Fibroblast of gingiva (primary cell): ENCODE measurements around the gene TENM4.
A peak's percentile ranks its signal among the peaks of the same experiment; 100 is the strongest.

ENCODE experiments used
- DNase-seq: peaks from one replicate; pipeline ENCODE4 v3.0.0-alpha.2; 2011; ENCODE audit warnings: low read depth

TENM4 gene

DNA sequence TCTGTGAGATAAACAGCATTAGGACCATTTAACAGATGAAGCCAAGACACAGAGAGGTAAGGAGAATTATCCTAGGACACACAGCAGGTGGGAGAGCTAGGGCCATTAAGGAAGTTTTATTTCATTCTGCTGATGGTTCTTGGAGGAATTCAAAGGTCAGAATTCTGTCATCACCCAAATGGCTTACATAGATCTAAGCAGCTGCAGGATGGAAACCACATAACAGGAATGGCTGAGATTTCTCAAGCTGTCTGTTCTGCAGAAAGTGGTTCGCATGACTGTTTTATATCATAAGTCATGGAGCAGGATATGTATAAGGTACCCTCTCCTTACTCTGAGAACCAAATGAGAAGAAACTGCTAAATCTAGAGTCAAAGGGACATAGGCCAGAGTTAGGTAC lies 702.9 kb downstream of the TENM4 start:
- DNase-seq: no peak

DNA sequence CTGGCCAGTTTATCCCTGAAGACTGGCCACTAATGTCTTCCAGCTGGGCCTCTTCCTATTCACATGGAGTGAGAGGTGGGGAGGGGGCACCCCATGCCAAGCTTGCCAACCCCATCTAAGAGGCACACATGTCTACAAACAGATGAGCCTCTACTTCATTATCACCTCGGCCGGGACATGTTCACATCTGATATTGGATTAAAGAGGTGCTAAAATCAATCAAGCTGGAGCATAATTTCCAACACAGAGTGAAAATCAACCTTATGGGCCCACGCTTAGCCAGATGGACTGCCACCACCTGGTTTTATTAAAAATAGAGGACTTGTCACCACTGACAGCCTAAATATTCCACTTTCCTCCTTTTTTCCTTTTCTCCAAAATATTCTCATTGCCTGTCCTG lies 703.5 kb downstream of the TENM4 start:
- no peak for DNase-seq

DNA sequence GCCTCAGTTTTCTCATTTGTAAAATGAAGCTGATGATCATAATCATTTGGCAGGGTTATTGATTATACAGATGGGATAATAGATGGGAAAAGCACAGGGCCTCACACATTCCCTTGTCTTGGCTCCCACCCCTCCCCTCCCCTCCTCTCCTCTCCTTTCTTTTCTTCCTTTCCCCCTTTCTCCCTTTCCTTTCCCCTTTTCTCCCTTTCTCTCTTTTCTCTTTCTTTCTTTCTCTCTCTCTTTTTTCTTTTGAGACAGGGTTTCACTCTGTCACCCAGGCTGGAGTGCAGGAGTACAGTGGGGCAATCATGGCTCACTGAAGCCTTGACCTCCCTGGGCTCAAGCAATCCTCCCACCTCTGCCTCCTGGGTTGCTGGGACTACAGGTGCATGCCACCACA lies 705.1 kb downstream of the TENM4 start:
- no peak for DNase-seq

DNA sequence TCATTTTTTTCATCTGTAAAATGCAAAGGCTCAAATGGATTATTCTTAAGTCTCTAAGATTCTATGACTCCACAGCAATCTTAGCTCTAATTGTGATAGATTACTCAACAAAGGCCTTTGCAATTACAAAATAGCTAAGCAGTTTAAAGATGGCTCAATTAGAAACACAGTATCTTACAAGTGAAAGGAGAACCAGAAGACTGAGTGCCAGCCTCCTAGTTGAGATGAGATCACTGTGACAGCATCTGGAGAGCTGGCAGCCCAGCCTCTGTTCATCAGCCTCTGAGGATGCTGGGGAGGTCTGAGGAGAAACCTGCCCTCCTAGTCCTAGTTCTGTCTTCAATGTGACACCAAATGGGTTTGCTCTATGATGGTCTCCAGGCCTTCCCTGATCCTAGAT lies 707.8 kb downstream of the TENM4 start:
- peak; percentile 12 for DNase-seq

DNA sequence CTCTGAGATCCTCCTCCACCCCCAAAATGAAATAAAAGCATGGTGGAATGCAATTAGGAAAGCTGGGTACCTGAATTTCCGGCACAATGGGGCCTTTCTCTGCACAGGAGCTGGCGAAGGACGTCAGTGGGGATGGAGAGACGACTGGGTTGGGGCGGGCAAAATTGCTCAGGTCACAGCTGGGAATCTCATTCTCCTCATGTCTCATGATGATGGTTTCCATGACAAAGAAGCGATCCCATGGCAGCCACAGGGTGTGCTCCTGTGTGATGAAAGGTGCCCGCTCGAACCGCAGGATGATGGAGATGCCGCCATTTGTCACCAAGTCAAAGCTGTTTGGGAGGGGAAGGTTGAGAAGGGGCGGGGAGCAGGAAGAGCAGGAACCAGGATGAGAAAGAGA lies 708.6 kb downstream of the TENM4 start:
- no peak for DNase-seq

DNA sequence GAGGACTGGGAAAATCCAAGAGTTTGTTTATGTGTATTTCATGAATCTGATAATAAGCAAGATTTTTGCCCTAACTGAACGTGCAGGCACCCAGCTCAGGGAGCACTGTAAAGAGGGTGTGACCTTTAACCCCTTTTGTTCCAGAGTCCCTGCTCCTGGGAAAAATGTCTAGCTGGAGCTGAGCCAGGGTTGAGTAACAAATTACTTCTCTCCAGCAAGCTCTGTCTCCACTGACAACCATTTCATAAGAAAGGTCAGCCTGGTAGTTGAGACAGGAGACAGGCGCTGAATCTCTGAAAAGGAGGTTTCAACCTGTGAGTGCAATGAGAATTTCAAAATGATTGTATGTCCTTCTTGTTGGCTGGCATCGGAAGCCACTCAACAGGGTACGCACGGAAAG lies 709.8 kb downstream of the TENM4 start:
- DNase-seq: no peak

DNA sequence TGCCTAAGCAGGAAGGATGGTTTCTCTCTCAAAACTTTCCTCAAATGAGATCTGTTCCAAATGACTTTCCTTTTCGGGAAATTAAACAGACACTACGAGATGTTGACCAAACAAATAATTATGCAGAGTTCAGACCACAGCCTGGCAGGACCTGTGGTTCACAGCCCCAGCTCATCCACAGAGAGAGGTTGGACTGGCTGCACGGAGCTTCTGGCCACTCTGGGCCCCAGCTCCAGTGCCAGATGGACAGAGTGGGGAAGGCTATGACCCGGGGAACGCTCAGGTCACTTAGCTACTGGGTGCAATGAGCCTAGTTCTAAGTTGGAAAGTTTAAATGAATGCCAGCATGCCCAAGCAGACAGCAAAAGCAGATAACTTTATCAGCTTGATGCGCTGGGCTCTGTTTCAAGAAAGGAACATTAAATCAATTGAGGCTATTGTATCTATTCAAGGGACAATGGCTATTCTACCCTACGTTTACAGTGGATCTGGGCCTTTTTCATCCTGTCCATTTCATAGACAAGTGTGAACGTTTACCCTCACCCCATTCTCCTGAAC lies 710.5 kb downstream of the TENM4 start:
- no peak for DNase-seq

DNA sequence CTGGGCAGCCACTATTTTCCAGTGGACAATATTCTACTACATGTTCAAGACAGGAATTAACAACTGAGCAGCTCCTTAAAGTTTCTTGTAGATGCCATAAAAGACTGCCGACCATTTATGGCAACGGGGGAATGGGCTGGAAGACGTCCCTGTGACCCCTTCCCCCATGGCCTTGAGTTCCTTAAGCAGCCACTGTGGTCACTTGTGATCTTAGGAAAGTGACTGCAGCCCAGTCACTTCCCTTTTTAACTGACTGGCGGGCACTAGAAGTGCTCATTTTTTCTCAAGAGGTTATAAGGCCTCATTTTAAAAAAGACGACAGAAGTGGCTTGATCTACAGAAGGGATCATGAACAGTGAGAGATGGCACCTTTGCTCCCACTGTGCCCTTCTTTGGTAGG lies 713.0 kb downstream of the TENM4 start:
- DNase-seq: no peak

DNA sequence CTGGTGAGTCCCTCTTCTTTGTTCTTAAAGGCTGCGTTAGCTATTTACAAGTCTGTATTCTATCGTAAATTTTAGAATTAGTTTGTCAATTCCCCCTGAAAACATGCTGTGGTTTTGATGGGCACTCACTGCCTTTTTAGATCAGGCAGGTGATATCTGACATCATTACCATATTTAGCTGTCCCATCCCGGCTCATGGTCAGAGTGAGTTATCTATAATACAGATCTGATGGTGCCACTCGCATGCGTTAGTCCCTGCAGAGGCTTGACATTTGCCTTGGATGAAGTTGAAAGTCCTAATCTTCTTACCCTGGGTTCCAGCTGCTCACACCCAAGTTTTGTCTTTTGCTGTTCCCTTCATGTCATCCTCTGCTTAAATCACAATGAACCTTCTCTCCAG lies 715.6 kb downstream of the TENM4 start:
- DNase-seq: no peak

DNA sequence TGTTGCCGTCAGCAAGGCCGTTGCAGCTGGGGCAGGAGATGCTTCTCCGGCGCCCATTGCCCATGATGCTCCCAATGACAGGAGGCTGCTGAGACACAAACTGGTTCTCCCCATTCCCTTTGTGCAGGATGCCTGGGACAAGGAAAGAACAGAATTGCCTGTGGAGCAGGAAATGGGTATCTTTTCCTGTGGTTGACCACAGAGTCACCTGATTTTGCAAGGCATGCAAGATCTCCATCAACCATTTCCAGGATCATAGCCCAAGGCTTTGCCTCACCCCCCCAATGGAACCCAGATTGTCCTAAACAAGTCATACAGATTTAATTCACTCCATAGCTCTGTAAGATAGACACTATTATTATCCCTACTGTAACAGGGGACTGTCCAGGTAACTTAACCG lies 718.0 kb downstream of the TENM4 start:
- no peak for DNase-seq

DNA sequence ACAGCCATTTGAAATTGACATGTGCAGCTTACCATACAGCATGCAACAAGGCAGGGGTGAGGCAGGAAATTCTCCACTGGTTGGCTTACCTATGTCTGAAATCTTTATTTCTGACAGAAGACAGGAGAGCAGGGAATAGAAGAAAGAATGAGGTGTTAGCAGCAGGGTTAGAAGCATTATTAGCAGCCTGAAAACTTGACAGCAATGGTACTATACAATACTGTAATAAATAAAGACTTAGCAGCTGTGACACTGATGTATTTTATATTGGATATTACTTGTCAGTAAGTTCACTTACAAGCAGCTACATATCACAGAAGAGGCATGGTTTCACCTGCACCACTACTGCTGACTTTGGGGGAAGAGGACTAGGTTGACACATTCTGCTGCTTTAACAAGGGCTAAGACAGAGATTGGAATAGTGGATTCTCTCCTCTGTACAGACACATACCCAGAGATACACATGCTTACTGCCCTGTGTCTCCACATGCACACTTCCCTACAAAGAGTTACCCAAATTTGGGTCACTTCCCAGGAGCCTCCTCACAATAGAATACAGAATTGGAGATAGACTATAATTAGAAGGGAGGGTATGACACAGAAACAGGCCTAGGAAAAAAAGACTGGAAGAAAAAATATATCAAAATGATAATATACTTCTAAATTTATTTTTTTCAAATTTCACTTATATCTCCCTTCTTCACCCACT lies 720.4 kb downstream of the TENM4 start:
- DNase-seq: no peak

DNA sequence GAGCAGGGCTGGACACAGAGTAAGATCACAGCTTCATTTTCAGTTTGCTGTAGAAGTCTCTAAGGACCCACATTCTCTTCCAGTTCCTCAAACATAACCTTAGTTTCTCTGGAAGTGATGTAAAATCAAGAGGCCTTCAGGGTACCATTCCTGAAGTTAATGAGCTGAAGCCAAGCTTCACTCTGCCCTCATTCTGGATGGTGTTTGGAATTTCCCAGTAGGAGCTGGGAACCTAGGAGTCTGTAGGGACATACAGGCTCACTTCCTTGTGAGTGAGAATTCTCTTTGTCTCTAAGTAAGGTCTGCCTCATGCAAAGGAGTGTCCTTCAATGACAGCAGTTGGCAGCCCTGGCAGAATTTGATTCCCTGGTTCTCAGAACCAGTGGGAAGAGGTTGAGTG lies 723.8 kb downstream of the TENM4 start:
- no peak for DNase-seq

DNA sequence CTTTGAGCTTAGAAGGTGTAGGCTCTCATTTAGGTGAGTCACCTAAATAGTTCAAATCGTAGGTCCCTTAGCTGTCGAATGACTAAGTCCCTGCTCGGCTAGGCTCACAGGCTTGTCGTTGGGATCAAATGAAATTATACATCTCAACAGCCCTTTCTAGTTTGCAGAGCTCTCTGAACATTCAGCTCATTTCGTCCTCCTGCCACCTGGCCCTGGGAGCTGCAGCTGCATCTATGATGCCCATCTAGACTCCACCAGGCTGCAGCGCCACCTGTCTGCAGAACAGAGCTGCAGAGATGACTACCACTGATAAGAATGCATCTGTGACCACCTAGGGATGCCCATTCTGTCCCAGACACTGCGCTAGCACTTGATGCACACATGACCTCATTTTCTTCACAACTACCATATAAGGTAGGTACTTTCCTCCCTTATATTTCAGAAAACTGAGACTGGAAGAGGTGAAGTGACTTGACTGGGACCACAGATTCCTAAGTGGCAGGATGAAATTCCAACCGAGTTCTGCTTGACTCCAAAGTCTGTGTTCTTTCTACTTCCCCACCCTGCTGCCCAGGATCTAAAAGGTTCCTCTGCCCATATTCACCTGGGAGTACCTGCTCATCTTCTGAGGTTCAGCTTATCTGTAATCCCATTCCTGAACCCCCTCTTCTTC lies 725.1 kb downstream of the TENM4 start:
- no peak for DNase-seq

DNA sequence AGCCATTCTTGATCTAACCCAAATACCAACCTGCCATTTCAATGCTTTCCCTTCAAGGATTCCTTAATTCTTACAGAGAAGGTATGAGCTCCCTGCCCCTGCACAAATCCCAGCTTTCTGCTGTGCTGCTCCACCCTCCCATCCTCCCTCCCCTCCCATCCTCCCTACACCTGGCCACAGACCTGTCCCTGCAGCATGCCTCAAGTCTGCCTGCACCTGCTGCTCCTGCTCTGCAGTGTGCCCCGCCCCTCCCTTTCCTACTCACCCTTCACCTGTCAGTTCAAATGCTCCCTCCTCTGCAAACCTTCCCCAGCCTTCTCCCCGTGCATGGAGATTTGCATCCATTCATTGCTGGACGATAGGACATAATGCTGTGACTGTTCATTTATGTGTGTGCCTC lies 726.3 kb downstream of the TENM4 start:
- DNase-seq: no peak

DNA sequence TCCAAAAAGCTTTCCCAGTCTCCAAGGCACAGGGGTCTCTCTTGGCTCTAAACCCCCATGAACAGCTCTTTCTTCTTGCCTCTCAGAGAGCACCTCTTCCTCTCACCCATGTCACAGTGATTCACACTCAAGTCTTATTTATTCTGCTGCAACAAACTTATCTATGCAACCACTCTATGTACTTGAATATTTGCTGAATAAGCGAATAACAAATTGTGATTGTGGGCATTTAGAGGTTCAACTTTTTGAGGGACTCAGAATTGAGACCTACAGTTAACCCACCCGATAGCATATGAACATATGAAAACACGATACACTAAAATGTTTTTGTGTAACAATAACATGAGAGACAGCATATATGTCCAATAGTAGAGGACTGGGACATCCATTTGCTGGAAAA lies 729.1 kb downstream of the TENM4 start:
- DNase-seq: no peak

DNA sequence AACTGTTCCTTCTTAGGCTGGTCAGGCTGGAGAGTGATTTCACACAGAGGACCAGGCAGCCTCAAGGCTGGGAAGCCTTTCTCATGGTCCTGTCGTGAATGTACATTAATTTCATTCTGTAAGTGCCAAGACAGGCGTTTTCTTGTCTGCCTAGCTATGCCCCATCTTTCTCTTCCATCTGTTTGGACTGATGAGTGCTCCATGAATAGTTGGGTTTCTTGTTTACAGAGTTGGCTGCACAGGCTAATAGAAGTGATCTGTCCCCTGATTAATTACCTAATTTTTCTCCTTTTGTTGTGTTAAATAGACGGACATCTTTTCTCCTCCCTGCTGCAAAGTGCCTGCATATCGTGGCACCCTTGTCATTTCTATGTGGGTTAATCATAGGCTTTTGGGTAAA lies 730.4 kb downstream of the TENM4 start:
- no peak for DNase-seq

DNA sequence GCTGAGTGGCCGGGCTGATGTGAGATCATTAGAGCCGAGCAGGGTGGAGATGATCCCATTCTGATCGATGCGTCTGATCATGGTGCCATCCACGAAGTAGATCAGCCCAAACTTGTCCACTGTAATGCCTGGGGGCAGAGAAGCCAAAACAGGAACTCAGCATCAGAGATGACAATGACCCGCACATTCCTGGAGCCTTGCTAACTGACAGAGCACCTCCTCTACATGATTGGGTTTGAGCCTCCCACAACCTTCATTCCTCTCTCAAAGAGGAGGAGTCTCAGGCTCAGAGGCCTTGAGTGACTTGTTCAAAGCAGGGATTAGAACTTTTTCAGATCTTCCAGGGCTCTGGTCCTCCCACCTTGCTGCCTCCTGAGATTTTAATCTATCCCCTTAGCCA lies 732.4 kb downstream of the TENM4 start:
- DNase-seq: no peak

DNA sequence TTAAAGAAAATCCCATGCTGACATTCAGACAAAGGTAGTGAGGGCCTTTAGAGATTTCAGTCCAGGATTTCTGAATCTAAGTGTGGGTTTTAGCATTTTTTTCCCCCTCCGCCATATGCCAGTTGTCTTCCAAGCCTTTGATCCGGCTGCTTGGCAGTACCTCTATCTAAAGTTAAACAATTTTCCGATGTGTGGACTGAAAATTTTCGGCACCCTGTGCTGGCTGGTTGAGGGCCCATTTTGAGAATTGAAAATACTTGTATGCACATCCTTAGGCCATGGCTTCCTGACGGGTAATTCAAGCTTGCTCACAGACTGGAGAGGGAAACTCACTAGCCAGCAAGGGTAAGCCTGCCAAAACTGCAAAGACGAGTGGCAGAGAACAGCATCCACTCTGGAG lies 734.3 kb downstream of the TENM4 start:
- no peak for DNase-seq

DNA sequence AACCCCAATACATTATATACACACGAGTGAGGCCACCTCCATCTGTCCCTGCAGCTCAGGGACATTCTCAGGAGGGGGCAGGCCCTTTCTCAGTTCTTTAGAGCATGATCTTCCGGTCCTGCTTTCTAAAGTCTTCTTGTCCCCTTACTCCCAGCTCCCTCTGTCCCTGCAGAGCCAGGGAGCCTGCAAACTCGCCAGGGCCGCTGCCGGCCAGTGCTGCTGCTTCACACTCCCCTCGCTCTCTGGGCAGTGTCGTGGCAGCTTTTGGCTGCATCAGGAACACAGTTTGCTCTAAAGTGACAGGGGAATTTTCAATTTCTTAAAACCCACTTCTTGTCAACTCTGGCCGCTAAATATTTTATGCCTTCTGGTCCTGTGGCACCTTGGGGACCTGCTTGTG lies 736.0 kb downstream of the TENM4 start:
- no peak for DNase-seq

DNA sequence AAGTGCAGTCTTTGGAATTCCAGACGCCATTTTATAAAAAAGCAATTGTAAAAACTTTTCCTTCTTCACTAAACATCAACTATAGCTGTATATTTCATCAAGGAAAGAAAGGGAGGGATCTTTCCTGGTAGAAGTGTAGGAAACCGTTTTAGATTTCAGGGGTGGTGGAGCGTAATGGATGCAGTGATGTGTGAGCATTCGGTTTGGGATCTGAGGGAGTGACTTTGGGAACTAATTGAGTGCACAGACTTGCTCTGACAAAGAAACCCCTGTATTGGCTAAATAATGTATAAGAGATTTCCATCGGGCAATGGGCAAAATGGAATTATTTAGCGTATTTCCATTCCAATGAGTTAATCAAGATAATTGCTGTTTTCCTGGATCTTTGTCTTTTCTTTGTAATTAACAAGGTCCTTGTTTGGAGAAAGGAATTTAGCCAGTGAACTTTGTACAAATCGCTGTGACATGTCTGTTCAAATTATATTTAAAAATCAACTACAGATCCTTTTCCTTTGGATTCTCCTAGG lies 741.2 kb downstream of the TENM4 start:
- DNase-seq: no peak

DNA sequence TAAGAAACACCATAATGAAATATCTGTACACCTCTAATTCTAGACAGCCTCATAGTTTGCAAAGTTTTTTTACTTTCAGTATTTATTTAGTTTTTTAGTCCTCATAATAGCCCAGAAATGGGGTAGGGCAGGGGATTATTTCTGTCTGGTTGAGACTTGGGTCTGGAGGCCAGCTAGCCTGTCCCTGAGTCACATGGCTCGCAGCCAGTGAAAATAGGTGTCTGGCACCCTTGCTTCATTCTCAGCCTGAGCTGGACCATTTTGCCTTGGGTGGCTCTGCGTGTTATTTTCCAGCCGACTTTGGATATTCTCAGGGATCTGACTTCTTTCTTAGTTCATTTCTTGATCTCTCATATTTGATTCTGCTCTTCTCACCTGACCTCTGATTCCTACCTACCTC lies 742.2 kb downstream of the TENM4 start:
- no peak for DNase-seq

DNA sequence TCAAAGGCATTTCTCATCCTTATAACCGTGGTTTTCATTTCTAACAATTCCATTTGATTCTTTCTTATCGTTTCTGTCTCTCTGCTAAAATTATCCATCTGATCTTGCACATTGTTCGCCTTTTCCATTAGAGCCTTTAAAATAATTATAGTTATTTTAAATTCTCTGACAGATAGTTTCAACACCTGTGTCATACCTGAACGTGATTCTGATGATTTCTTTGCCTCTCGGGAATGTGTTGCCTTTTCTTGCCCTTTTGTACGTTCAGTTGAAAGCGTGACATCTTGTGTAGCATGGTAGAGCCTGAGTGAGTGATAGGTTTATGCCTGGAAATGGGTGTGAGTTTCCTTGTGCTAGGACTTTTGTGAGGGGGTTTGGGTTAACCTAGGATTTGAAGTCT lies 744.7 kb downstream of the TENM4 start:
- no peak for DNase-seq

DNA sequence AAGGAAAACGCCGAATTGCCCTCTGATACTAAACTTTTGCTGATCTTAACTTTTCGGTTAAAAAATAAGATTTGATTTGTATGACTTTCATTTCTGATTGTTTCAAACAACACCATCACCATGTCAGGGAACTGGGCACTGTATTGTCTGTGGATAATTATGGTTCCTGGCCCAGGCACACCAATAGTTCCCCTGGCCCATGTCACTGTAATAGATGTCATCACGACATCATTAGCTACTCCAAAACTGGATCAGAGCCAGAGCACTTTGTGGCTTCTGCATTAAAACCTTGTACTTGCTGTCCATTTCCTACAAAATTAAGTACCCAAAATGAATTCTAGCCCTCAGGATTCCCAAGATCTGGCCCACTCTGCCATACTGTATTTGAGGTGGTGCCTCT lies 746.7 kb downstream of the TENM4 start:
- no peak for DNase-seq

DNA sequence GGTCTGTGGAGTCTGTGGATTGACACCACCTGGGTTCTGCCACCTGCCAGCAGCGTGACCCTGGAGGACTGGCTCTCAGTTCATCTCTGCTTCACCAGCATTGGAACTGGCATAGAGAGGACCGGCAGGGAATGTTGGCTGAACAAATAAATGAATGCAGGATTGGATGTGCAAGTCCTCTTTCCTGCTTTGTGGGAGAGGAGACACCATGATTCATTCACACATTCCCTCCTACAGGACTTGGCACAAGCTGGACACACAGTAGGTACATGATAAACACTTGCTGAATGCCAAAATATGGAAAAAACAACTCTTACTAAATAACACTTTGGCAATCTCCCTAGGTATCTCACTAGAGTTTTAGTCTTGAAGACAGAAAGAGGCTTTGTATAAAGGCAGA lies 749.6 kb downstream of the TENM4 start:
- DNase-seq: no peak
